ENCODE measurements around the gene LKAAEAR1.

LKAAEAR1 gene

GRCh38 chr20:64049878-64050260 is 34.3 kb downstream of the LKAAEAR1 start:
- DNase-seq = no peak

GRCh38 chr20:64049060-64049877 is 34.9 kb downstream of the LKAAEAR1 start, which contains the start of gene SOX18:
TSS of gene SOX18 (minus strand) at chr20:64049639. CDS start at chr20:64049516, 123 bp downstream.
- peak; percentile 57 for DNase-seq

GRCh38 chr20:64048402-64049044 is 35.7 kb downstream of the LKAAEAR1 start:
- no peak for DNase-seq

GRCh38 chr20:64047968-64048401 is 36.2 kb downstream of the LKAAEAR1 start:
- no peak for DNase-seq

GRCh38 chr20:64047046-64047389 is 37.2 kb downstream of the LKAAEAR1 start:
- DNase-seq = no peak

GRCh38 chr20:64045346-64046011 is 38.7 kb downstream of the LKAAEAR1 start:
- DNase-seq = no peak

GRCh38 chr20:64044484-64045247 is 39.5 kb downstream of the LKAAEAR1 start:
- DNase-seq = no peak

- DNase-seq = no peak
Observed at GRCh38 chr20:64043768-64044167, 40.4 kb downstream of the LKAAEAR1 start.

- no peak for DNase-seq
Observed at GRCh38 chr20:64042054-64042781, 42.0 kb downstream of the LKAAEAR1 start.

GRCh38 chr20:64041781-64042053 is 42.5 kb downstream of the LKAAEAR1 start:
- no peak for DNase-seq

GRCh38 chr20:64041040-64041780 is 43.0 kb downstream of the LKAAEAR1 start:
- DNase-seq = no peak

- no peak for DNase-seq
Observed at GRCh38 chr20:64040231-64041039, 43.8 kb downstream of the LKAAEAR1 start.

- no peak for DNase-seq
Observed at GRCh38 chr20:64039293-64040160, 44.7 kb downstream of the LKAAEAR1 start.

- DNase-seq = peak; percentile 85
Observed at GRCh38 chr20:64038565-64039292, 45.5 kb downstream of the LKAAEAR1 start.

- no peak for DNase-seq
Observed at GRCh38 chr20:64038224-64038564, 46.0 kb downstream of the LKAAEAR1 start.

GRCh38 chr20:64037498-64038213 is 46.5 kb downstream of the LKAAEAR1 start:
- no peak for DNase-seq

- no peak for DNase-seq
Observed at GRCh38 chr20:64037199-64037497, 47.0 kb downstream of the LKAAEAR1 start.

GRCh38 chr20:64036346-64037198 is 47.6 kb downstream of the LKAAEAR1 start:
- DNase-seq = peak; percentile 68

Data from stimulated activated CD8-positive, alpha-beta memory T cell treated with anti-CD3 and anti-CD28 coated beads, Interleukin-4, amount 100 ng/mL, for 48 hours (primary cell).